Measurements from ENCODE around the gene TFE3.

GRCh38 chrX:49043987-49044281 is 777 bp upstream of the TFE3 start:
- TF ChIP-seq CTCF (IDR thresholded peaks at IDR 0.05; ENCODE audit: low read length) (no peak), EZH2 (optimal IDR thresholded peaks at IDR 0.05; ENCODE audit: low read depth, low read length) (no peak), EZH2phosphoT487 (IDR thresholded peaks at IDR 0.05; ENCODE audit: low read length) (no peak)
